ENCODE data around the gene VAMP5.
"Not testable (repeated sequence)": the region's sequence is repeated elsewhere in the genome, so short reads cannot be mapped to it uniquely, and the experiment has no call there.

Gene VAMP5

GRCh38 chr2:85613717-85614515 is 29.7 kb downstream of the VAMP5 start:
- no peak overlapping the region for H3K4me3 ChIP-seq (ENCODE audit: low read depth, low read length)
- TF ChIP-seq CTCF (IDR thresholded peaks at IDR 0.05; ENCODE audit: low read depth, low read length, missing control alignments), result no peak
- in situ Hi-C loops (cut with HindIII; ENCODE audit: low sequenced_read_pairs), result no loop called here
- no peak for DNase-seq (ENCODE audit: low read depth)

DNA sequence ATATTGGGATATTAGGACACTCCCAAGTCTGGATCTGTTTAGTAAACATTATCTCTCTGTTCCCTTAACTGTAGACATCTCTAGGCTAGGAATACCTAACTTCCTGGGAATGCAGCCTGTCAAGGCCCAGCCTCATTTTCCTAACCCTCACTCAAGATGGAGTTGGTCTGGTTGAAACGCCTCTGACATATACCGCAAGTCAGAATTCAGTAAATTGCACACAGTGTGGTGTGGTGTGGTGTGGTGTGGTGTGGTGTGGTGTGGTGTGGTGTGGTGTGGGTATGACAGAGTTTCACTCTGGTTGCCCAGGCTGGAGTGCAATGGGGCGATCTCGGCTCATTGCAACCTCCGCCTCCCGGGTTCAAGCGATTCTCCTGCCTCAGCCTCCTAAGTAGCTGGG is 30.5 kb downstream of the VAMP5 start:
- in situ Hi-C loops (cut with HindIII; ENCODE audit: low sequenced_read_pairs); DNase-seq (ENCODE audit: low read depth); H3K4me3 ChIP-seq (ENCODE audit: low read depth, low read length): not testable (repeated sequence)

GRCh38 chr2:85615413-85615728 is 31.1 kb downstream of the VAMP5 start:
- DNase-seq (ENCODE audit: low read depth), result no peak
- no peak for TF ChIP-seq CTCF (IDR thresholded peaks at IDR 0.05; ENCODE audit: low read depth, low read length, missing control alignments)
- H3K4me3 ChIP-seq (ENCODE audit: low read depth, low read length), result no peak overlapping the region
- in situ Hi-C loops (cut with HindIII; ENCODE audit: low sequenced_read_pairs), result no loop called here

GRCh38 chr2:85617723-85618122 is 33.5 kb downstream of the VAMP5 start:
- DNase-seq (ENCODE audit: low read depth); H3K4me3 ChIP-seq (ENCODE audit: low read depth, low read length); in situ Hi-C loops (cut with HindIII; ENCODE audit: low sequenced_read_pairs): not testable (repeated sequence)

GRCh38 chr2:85619617-85620016 is 35.4 kb downstream of the VAMP5 start:
- in situ Hi-C loops (cut with HindIII; ENCODE audit: low sequenced_read_pairs), result no loop called here
- DNase-seq (ENCODE audit: low read depth), result no peak
- H3K4me3 ChIP-seq (ENCODE audit: low read depth, low read length), result no peak overlapping the region
- TF ChIP-seq CTCF (IDR thresholded peaks at IDR 0.05; ENCODE audit: low read depth, low read length, missing control alignments), result no peak

DNA sequence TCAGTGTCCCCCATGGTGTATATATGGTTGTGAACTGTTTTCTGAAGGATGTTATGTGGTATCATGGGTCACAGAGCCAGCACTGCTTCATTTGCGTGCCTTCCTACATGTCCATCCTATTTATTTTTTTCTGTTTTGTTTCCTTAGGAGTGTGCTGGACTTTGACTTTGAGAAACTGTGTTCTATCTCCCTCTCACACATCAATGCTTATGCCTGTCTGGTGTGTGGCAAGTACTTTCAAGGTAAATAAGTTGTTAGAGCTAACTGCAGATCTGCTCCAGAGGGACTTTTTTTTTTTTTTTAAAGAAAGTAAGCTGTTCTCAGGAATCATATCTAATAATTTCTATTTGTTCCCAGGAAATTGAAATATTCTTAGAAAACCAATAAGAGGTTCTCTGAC is 37.1 kb downstream of the VAMP5 start:
- DNase-seq (ENCODE audit: low read depth), result no peak
- H3K4me3 ChIP-seq (ENCODE audit: low read depth, low read length), result no peak overlapping the region
- in situ Hi-C loops (cut with HindIII; ENCODE audit: low sequenced_read_pairs), result no loop called here
- TF ChIP-seq CTCF (IDR thresholded peaks at IDR 0.05; ENCODE audit: low read depth, low read length, missing control alignments), result no peak

GRCh38 chr2:85623991-85624390 is 39.8 kb downstream of the VAMP5 start:
- in situ Hi-C loops (cut with HindIII; ENCODE audit: low sequenced_read_pairs), result no loop called here
- DNase-seq (ENCODE audit: low read depth), result no peak
- TF ChIP-seq CTCF (IDR thresholded peaks at IDR 0.05; ENCODE audit: low read depth, low read length, missing control alignments), result no peak
- H3K4me3 ChIP-seq (ENCODE audit: low read depth, low read length), result no peak overlapping the region

GRCh38 chr2:85628658-85629057 is 44.4 kb downstream of the VAMP5 start:
- DNase-seq (ENCODE audit: low read depth), result no peak
- TF ChIP-seq CTCF (IDR thresholded peaks at IDR 0.05; ENCODE audit: low read depth, low read length, missing control alignments), result no peak
- no peak overlapping the region for H3K4me3 ChIP-seq (ENCODE audit: low read depth, low read length)
- in situ Hi-C loops (cut with HindIII; ENCODE audit: low sequenced_read_pairs), result no loop called here
